Stomach smooth muscle (tissue), 2 donors: ENCODE measurements around the gene RUNX2.

Experiments
- H3K27ac ChIP-seq: one replicate; pipeline ENCODE4 v1.7.0; 2013; ENCODE audit warnings: mild to moderate bottlenecking, low read length, inconsistent platforms
- H3K27me3 ChIP-seq, 2 donors: one replicate each; pipeline ENCODE4 v1.7.0; 2013; ENCODE audit warnings: low read length in 2 of 2; ENCODE audit not compliant: insufficient read depth in 2 of 2, control insufficient read depth in 1 of 2
- H3K36me3 ChIP-seq, 2 donors: one replicate each; pipeline ENCODE4 v1.7.0; 2013; ENCODE audit warnings: low read length in 2 of 2; ENCODE audit not compliant: control insufficient read depth in 2 of 2, insufficient read depth in 2 of 2
- H3K4me1 ChIP-seq: one replicate; pipeline ENCODE4 v1.7.0; 2013; ENCODE audit warnings: low read length; ENCODE audit not compliant: control insufficient read depth, insufficient read depth
- H3K4me3 ChIP-seq, 2 donors: one replicate each; pipeline ENCODE4 v1.7.0; 2013; ENCODE audit warnings: low read length in 2 of 2
- H3K9ac ChIP-seq, 2 donors: one replicate each; pipeline ENCODE4 v1.7.0; 2013; ENCODE audit warnings: low read length in 2 of 2, mild to moderate bottlenecking in 1 of 2
- H3K9me3 ChIP-seq, 2 donors: one replicate each; pipeline ENCODE4 v1.7.0; 2013; ENCODE audit warnings: low read length in 2 of 2; ENCODE audit not compliant: control insufficient read depth in 2 of 2
- donor health status: healthy.
- donor health status: Pancreatic carcinoma.

The RUNX2 gene

DNA sequence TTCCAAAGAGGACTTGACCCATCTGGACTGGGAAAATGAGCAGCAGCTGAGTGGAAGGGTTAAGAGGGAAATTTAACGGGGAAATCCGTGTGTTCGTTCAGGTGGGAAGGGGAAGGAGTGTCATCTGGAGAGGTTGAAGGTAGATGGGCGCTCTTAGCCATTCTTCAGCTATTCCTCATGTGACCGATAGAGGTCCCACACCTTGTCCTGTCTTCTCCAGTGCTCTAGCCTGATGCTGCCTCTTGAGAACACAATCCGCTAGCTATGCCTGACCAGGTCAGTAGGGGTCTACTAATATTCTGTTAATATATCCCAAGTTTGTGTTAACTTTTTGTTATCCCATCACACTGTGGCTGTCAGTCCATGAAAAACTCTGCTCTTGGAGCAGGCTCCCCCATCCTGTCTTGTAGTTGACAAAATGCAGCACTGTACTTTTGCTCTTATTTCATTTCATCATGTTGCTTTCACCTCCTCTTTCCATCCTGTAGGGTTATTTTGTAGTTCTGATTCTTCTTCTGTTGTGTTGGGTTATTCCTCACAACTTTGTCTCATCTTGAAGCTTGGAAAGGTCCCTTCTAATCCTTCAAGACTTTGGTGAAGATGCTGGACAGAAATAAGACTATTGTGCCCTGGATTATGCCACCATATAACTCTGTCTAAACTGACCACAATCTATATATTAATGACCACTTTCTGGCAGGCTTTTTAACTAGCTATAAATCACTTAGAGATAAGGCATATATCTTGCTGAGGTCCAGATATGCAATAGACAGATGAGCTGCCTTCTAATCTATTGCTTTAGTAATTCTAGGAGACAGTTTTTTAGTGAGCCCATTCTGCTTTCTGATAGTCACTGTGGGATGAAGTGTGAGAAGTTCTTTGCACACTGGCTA lies 173.0 kb downstream of the RUNX2 start:
- Histone ChIP-seq H3K9ac (no peak overlapping the region), H3K9me3 (no peaks in the 10 kb centered on the region), H3K27me3 (no peaks in the 10 kb centered on the region), H3K36me3 (no peaks in the 10 kb centered on the region), H3K4me3 (no peak overlapping the region), H3K4me1 (no peaks in the 10 kb centered on the region), H3K27ac (no peak overlapping the region)

DNA sequence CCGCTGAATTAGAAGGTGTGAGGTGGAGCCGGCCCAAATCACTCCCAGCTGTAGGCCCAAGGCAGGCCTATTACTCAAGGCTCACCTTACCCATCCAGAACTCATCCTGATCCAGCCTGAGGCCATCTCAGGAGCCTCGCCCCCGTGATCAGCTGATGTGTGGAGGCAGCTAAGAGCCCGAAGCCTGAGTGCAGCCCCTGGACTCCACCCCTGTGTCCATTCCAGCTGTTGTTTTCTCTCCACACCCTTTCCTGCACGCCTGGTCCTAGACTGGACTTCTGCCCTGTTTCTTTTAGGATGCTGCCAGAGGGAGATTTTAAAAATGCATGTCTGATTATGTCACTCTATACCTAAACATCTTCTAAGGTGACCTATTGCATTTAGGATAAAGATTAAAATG lies 174.3 kb downstream of the RUNX2 start:
- Histone ChIP-seq H3K9me3 (no peaks in the 10 kb centered on the region), H3K4me1 (no peaks in the 10 kb centered on the region), H3K27me3 (no peaks in the 10 kb centered on the region), H3K4me3 (no peak overlapping the region), H3K9ac (no peak overlapping the region), H3K36me3 (no peaks in the 10 kb centered on the region), H3K27ac (no peak overlapping the region)

- Histone ChIP-seq H3K9ac (no peak overlapping the region), H3K27me3 (no peaks in the 10 kb centered on the region), H3K4me1 (no peaks in the 10 kb centered on the region), H3K9me3 (no peaks in the 10 kb centered on the region), H3K27ac (no peak overlapping the region), H3K36me3 (no peaks in the 10 kb centered on the region), H3K4me3 (no peak overlapping the region)
Observed at GRCh38 chr6:45504947-45505346, 176.8 kb downstream of the RUNX2 start.

GRCh38 chr6:45505470-45505869 lies 177.3 kb downstream of the RUNX2 start:
- Histone ChIP-seq H3K27me3 (no peaks in the 10 kb centered on the region), H3K36me3 (no peaks in the 10 kb centered on the region), H3K4me3 (no peak overlapping the region), H3K4me1 (no peaks in the 10 kb centered on the region), H3K9ac (no peak overlapping the region), H3K27ac (no peak overlapping the region), H3K9me3 (no peaks in the 10 kb centered on the region)

- Histone ChIP-seq H3K9me3 (no peaks in the 10 kb centered on the region), H3K27ac (no peak overlapping the region), H3K4me3 (no peak overlapping the region), H3K9ac (no peak overlapping the region), H3K36me3 (no peaks in the 10 kb centered on the region), H3K27me3 (no peaks in the 10 kb centered on the region), H3K4me1 (no peaks in the 10 kb centered on the region)
Observed at GRCh38 chr6:45507186-45507585, 179.1 kb downstream of the RUNX2 start.

- H3K4me1 ChIP-seq = no peaks in the 10 kb centered on the region
- no peak overlapping the region for H3K9ac ChIP-seq
- no peaks in the 10 kb centered on the region for H3K27me3 ChIP-seq
- H3K4me3 ChIP-seq = no peak overlapping the region
- H3K9me3 ChIP-seq = no peaks in the 10 kb centered on the region
- H3K27ac ChIP-seq = no peak overlapping the region
- no peaks in the 10 kb centered on the region for H3K36me3 ChIP-seq
Observed at GRCh38 chr6:45509426-45509825, 181.3 kb downstream of the RUNX2 start.

DNA sequence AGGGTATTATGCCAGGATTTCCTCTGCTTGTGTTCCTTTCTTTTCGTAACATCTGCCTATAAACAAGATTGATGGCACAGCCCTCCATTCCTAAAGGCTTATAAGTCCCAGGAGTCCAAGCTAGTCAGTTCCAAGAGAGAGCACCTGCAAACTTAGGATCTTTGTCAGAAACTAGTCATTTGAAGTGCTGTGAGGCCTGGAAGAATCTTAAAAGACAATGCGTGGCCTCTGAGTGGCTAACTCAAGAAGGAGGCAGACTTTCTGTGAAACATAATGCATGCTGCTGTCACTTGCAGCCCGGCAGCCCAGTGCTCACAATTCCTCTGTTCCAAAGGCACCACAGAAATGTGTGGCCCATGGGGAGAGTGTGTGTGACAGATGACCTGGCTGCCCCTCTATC lies 184.6 kb downstream of the RUNX2 start:
- Histone ChIP-seq H3K4me1 (no peaks in the 10 kb centered on the region), H3K36me3 (no peaks in the 10 kb centered on the region), H3K9me3 (no peaks in the 10 kb centered on the region), H3K4me3 (no peak overlapping the region), H3K27ac (no peak overlapping the region), H3K9ac (no peak overlapping the region), H3K27me3 (no peaks in the 10 kb centered on the region)

GRCh38 chr6:45513213-45513618 lies 185.1 kb downstream of the RUNX2 start:
- H3K36me3 ChIP-seq = no peaks in the 10 kb centered on the region
- no peaks in the 10 kb centered on the region for H3K27me3 ChIP-seq
- no peak overlapping the region for H3K27ac ChIP-seq
- no peaks in the 10 kb centered on the region for H3K9me3 ChIP-seq
- no peaks in the 10 kb centered on the region for H3K4me1 ChIP-seq
- H3K9ac ChIP-seq = no peak overlapping the region
- H3K4me3 ChIP-seq = no peak overlapping the region

DNA sequence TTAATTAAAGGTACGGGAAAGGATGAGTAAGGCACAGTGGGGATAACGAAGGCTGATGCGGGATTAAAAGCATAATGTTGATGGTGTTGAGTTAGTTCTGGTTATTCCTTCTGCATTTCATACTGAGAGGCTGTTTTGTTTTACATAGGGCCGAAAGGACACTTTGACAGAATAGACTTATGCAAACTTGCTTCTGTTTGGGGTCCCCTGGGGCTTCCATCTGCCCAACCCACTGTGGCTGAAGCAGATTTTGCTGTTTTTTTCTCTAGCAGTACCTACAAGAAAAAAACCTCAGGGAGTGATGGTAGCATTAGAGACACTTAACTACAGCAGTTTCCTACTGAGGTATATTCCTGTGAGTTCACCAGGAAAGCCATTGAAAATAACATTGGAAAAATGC lies 185.7 kb downstream of the RUNX2 start:
- no peak overlapping the region for H3K4me3 ChIP-seq
- no peak overlapping the region for H3K9ac ChIP-seq
- H3K27me3 ChIP-seq = no peaks in the 10 kb centered on the region
- H3K27ac ChIP-seq = no peak overlapping the region
- no peaks in the 10 kb centered on the region for H3K9me3 ChIP-seq
- no peaks in the 10 kb centered on the region for H3K4me1 ChIP-seq
- H3K36me3 ChIP-seq = no peaks in the 10 kb centered on the region

DNA sequence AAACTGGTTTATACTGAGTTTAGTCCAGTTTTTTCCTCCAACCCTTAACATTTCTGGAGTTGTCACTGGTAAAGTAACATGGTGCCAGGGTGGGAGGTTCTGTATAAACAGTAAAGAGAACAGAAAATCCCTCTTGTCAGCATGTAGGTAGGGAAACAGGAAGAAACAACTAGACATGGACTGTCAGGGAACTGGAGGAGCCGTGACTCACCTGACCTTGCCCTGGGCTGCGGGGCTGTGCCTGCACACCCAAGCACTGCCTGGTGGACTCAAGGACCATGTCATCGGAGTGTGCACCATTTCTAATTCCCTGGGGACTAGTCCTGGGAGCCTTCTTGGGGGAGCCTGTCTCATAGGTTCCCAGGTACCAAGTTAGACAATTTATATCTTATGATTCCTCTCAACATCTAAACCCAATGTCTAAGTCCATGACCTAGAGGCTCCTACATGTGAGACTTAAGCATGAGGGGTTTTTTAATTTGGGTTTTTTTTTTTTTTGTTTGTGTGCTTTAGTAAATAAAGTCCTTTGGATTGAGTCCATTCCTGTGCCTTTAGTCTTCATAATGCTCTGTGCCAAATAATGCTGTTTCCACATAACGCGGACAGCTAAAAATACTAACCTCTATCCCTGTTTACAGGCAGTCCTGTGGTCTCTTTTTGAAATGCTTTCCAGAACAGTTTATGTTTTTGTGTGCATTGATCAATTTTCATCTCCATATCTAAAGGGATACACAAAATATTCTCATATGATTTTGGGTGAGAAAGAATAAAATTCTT lies 186.5 kb downstream of the RUNX2 start:
- H3K27ac ChIP-seq = no peak overlapping the region
- no peaks in the 10 kb centered on the region for H3K27me3 ChIP-seq
- no peak overlapping the region for H3K9ac ChIP-seq
- H3K4me1 ChIP-seq = no peaks in the 10 kb centered on the region
- H3K36me3 ChIP-seq = no peaks in the 10 kb centered on the region
- no peaks in the 10 kb centered on the region for H3K9me3 ChIP-seq
- no peak overlapping the region for H3K4me3 ChIP-seq
